Measurements from ENCODE around the gene MMP24. TPM values are rescaled to one million over a fixed set of nuclear protein-coding genes. Genes with fewer than 3 reads are reported as not detected.
"Not testable (repeated sequence)": the region's sequence is repeated elsewhere in the genome, so short reads cannot be mapped to it uniquely, and the experiment has no call there.

MMP24 gene
- total and polyA plus RNA-seq, 8 donors, result 0.15 to 6.2 (median 1.6) TPM; not detected in 2

GRCh38 chr20:35262731-35263531, 36.4 kb downstream of the MMP24 start:
- peak in 1 of 2 donors; percentile 88 for DNase-seq
- TF ChIP-seq, protein P1, sequence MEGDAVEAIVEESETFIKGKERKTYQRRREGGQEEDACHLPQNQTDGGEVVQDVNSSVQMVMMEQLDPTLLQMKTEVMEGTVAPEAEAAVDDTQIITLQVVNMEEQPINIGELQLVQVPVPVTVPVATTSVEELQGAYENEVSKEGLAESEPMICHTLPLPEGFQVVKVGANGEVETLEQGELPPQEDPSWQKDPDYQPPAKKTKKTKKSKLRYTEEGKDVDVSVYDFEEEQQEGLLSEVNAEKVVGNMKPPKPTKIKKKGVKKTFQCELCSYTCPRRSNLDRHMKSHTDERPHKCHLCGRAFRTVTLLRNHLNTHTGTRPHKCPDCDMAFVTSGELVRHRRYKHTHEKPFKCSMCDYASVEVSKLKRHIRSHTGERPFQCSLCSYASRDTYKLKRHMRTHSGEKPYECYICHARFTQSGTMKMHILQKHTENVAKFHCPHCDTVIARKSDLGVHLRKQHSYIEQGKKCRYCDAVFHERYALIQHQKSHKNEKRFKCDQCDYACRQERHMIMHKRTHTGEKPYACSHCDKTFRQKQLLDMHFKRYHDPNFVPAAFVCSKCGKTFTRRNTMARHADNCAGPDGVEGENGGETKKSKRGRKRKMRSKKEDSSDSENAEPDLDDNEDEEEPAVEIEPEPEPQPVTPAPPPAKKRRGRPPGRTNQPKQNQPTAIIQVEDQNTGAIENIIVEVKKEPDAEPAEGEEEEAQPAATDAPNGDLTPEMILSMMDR (IDR thresholded peaks at IDR 0.05), result peak in 1 of 7 experiments; percentile 4
- peak overlapping the region in 4 of 5 donors; percentile 29 to 70 (median 55) for H3K27ac ChIP-seq
- not testable (repeated sequence) for H3K4me3 ChIP-seq, H3K27me3 ChIP-seq, H3K9me3 ChIP-seq
- 35 to 51% (median 45%) methylated on average over 5 of the region's 8 CpGs for WGBS, 5 donors
- H3K4me1 ChIP-seq, result peaks cover 11 to 24% (median 18%) of the 10 kb centered on the region in 4 donors
- intact Hi-C loops (cut with DNase I; ENCODE audit: low total_unique reads), result loop anchor here (10.0 kb wide), 1 partner anchor 118 kb away; the partner anchor contains the start of gene EDEM2
- H3K36me3 ChIP-seq, result peaks cover 0 to 37% (median 29%) of the 10 kb centered on the region in 4 donors

GRCh38 chr20:35263532-35264341, 37.2 kb downstream of the MMP24 start:
- Histone ChIP-seq H3K27me3 (no peaks in the 10 kb centered on the region), H3K36me3 (peaks cover 0 to 44% (median 36%) of the 10 kb centered on the region in 4 donors), H3K9me3 (no peaks in the 10 kb centered on the region), H3K4me1 (peaks cover 11 to 21% (median 15%) of the 10 kb centered on the region in 4 donors), H3K27ac (peak overlapping the region in 4 of 5 donors; percentile 29 to 70 (median 55)), H3K4me3 (no peak overlapping the region)
- intact Hi-C loops (cut with DNase I; ENCODE audit: low total_unique reads), result loop anchor here (10.0 kb wide), 1 partner anchor 119 kb away; the partner anchor contains the start of gene EDEM2
- peak; percentile 46 to 84 for DNase-seq
- WGBS, 5 donors, result 46 to 68% (median 56%) methylated on average over 13 to 17 of the region's 17 CpGs
- TF ChIP-seq, protein P1 (IDR thresholded peaks at IDR 0.05), result peak in 1 of 7 experiments; percentile 0
- no peak for TF ChIP-seq EP300 (IDR thresholded peaks at IDR 0.05)
- TF ChIP-seq POLR2AphosphoS5 (IDR thresholded peaks at IDR 0.05), result peak in 1 of 3 donors; percentile 33
- no peak for TF ChIP-seq POLR2A (IDR thresholded peaks at IDR 0.05)

GRCh38 chr20:35264755-35265154, 38.3 kb downstream of the MMP24 start:
- DNase-seq, result no peak
- Histone ChIP-seq H3K27me3 (no peaks in the 10 kb centered on the region), H3K4me3 (no peak overlapping the region), H3K4me1 (peaks cover 11 to 29% (median 23%) of the 10 kb centered on the region in 4 donors), H3K9me3 (no peaks in the 10 kb centered on the region), H3K36me3 (peaks cover 0 to 48% (median 41%) of the 10 kb centered on the region in 4 donors), H3K27ac (no peak overlapping the region)
- intact Hi-C loops (cut with DNase I; ENCODE audit: low total_unique reads), result loop anchor here (10.0 kb wide), 1 partner anchor 120 kb away; the partner anchor contains the start of gene EDEM2
- WGBS, 5 donors, result 33 to 92% (median 78%) methylated on average over 1 of the region's 1 CpG
- TF ChIP-seq POLR2A (IDR thresholded peaks at IDR 0.05), result no peak
- TF ChIP-seq EP300 (IDR thresholded peaks at IDR 0.05), result no peak
- TF ChIP-seq POLR2AphosphoS5 (IDR thresholded peaks at IDR 0.05), result no peak
- TF ChIP-seq, protein P1 (IDR thresholded peaks at IDR 0.05), result no peak

DNA sequence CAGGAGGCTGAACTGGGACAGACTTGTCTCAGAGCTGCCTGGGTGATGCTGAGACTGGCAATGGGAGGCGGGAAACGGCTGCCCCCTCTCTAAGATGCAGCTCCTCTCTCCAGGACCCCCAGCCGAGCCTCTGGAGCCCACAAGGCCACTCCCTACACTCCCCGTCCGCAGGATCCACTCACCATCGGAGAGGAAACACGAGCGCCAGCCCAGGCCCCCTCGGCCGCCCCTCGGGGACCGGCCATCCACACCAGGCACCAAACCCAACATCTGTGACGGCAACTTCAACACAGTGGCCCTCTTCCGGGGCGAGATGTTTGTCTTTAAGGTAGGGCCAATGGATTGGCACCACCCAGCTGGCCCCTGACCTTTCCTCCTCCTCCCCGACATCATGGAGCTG, 40.6 kb downstream of the MMP24 start:
- H3K27ac ChIP-seq, result no peak overlapping the region
- H3K36me3 ChIP-seq, result peaks cover 11 to 64% (median 57%) of the 10 kb centered on the region in 4 donors
- WGBS, 5 donors, result 82 to 93% (median 90%) methylated on average over 3 to 16 of the region's 16 CpGs
- no peak for TF ChIP-seq POLR2A (IDR thresholded peaks at IDR 0.05)
- no peak for TF ChIP-seq POLR2AphosphoS5 (IDR thresholded peaks at IDR 0.05)
- TF ChIP-seq, protein P1 (IDR thresholded peaks at IDR 0.05), result no peak
- TF ChIP-seq EP300 (IDR thresholded peaks at IDR 0.05), result no peak
- peaks cover 11 to 29% (median 23%) of the 10 kb centered on the region in 4 donors for H3K4me1 ChIP-seq
- H3K27me3 ChIP-seq, result no peaks in the 10 kb centered on the region
- intact Hi-C loops (cut with DNase I; ENCODE audit: low total_unique reads), result loop anchor here (10.0 kb wide), 1 partner anchor 122 kb away; the partner anchor contains the start of gene EDEM2
- no peak for DNase-seq
- no peak overlapping the region for H3K4me3 ChIP-seq
- H3K9me3 ChIP-seq, result no peaks in the 10 kb centered on the region
